A549 (cell line): Measurements from ENCODE around the gene HGFAC.

ENCODE experiments used
- GATA3 ChIP-seq: IDR thresholded peaks from 2 replicates; pipeline ENCODE4 v1.6.1; 2012; ENCODE audit warnings: borderline replicate concordance
- HDAC2 ChIP-seq: fragments of 200-600 bp; sonication (generic); IDR thresholded peaks from 2 replicates; pipeline ENCODE4 v1.6.1; 2016
- HOXA7 ChIP-seq: fragments of 250-450 bp; sonication (Bioruptor Pico); IDR thresholded peaks from 2 replicates; pipeline ENCODE4 v1.5.0; 2020; ENCODE audit warnings: mild to moderate bottlenecking, moderate library complexity
- MAZ ChIP-seq: fragments of 150-350 bp; IDR thresholded peaks from 2 replicates; pipeline ENCODE4 v1.6.1; 2014; ENCODE audit warnings: antibody characterized with exemption, low read depth, low read length, borderline replicate concordance
- NR3C1 ChIP-seq: fragments of >200 bp; sonication (Bioruptor Twin); formaldehyde crosslinking; IDR thresholded peaks from 3 replicates; pipeline ENCODE4 v1.6.1; 2017
- POLR2A ChIP-seq: IDR thresholded peaks from 2 replicates; pipeline ENCODE4 v1.6.1; 2012; ENCODE audit warnings: mild to moderate bottlenecking, low read length
- RNF2 ChIP-seq: fragments of 200-600 bp; sonication (generic); IDR thresholded peaks from 2 replicates; pipeline ENCODE4 v1.6.1; 2016; ENCODE audit warnings: low read depth, mild to moderate bottlenecking, antibody characterized with exemption, moderate library complexity, borderline replicate concordance
- SREBF2 ChIP-seq: fragments of 450-650 bp; IDR thresholded peaks from 2 replicates; pipeline ENCODE4 v1.6.1; 2014; ENCODE audit warnings: mild to moderate bottlenecking, moderate library complexity
- TF ChIP-seq, protein P1 (sequence below): fragments of >200 bp; sonication (Bioruptor Twin); formaldehyde crosslinking; IDR thresholded peaks from 3 replicates; pipeline ENCODE4 v1.5.1; 2016
- TF ChIP-seq, protein P2 (sequence below): fragments of 200-600 bp; sonication (generic); IDR thresholded peaks from 2 replicates; pipeline ENCODE4 v1.6.1; 2016; ENCODE audit warnings: antibody characterized with exemption, mild to moderate bottlenecking, moderate library complexity

DNA sequence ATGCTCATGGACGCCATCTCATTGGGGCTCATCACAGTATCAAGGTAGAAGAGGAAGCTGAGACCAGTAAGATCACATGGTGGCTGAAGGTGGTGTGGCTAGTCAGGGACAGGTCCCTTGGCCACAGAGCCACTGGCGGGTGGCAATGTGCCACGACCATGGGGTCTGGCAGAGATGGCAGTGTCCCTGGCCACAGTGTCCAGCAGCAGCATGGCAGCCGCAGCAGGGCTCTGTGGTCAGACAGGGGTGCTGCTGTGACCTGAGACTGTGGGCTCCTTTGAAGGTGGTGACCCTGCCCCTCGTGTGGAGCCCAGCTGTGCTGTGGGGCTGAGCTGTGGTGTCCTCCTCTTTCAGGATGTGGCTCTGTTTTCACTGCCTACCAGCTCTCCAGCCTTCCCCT lies 19.2 kb downstream of the HGFAC start:
- TF ChIP-seq, protein P1, sequence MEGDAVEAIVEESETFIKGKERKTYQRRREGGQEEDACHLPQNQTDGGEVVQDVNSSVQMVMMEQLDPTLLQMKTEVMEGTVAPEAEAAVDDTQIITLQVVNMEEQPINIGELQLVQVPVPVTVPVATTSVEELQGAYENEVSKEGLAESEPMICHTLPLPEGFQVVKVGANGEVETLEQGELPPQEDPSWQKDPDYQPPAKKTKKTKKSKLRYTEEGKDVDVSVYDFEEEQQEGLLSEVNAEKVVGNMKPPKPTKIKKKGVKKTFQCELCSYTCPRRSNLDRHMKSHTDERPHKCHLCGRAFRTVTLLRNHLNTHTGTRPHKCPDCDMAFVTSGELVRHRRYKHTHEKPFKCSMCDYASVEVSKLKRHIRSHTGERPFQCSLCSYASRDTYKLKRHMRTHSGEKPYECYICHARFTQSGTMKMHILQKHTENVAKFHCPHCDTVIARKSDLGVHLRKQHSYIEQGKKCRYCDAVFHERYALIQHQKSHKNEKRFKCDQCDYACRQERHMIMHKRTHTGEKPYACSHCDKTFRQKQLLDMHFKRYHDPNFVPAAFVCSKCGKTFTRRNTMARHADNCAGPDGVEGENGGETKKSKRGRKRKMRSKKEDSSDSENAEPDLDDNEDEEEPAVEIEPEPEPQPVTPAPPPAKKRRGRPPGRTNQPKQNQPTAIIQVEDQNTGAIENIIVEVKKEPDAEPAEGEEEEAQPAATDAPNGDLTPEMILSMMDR = no peak
- TF ChIP-seq POLR2A = no peak
- TF ChIP-seq NR3C1 = no peak
- TF ChIP-seq RNF2 = no peak
- TF ChIP-seq MAZ = no peak
- TF ChIP-seq, protein P2, sequence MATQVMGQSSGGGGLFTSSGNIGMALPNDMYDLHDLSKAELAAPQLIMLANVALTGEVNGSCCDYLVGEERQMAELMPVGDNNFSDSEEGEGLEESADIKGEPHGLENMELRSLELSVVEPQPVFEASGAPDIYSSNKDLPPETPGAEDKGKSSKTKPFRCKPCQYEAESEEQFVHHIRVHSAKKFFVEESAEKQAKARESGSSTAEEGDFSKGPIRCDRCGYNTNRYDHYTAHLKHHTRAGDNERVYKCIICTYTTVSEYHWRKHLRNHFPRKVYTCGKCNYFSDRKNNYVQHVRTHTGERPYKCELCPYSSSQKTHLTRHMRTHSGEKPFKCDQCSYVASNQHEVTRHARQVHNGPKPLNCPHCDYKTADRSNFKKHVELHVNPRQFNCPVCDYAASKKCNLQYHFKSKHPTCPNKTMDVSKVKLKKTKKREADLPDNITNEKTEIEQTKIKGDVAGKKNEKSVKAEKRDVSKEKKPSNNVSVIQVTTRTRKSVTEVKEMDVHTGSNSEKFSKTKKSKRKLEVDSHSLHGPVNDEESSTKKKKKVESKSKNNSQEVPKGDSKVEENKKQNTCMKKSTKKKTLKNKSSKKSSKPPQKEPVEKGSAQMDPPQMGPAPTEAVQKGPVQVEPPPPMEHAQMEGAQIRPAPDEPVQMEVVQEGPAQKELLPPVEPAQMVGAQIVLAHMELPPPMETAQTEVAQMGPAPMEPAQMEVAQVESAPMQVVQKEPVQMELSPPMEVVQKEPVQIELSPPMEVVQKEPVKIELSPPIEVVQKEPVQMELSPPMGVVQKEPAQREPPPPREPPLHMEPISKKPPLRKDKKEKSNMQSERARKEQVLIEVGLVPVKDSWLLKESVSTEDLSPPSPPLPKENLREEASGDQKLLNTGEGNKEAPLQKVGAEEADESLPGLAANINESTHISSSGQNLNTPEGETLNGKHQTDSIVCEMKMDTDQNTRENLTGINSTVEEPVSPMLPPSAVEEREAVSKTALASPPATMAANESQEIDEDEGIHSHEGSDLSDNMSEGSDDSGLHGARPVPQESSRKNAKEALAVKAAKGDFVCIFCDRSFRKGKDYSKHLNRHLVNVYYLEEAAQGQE = no peak
- no peak for TF ChIP-seq HDAC2
- no peak for TF ChIP-seq HOXA7 (CRISPR knock-in tag)
- TF ChIP-seq GATA3 = no peak
- no peak for TF ChIP-seq SREBF2
